Effector CD8-positive, alpha-beta T cell (primary cell): ENCODE measurements around the gene HDAC5.
"Not testable (repeated sequence)": the region's sequence is repeated elsewhere in the genome, so short reads cannot be mapped to it uniquely, and the experiment has no call there.

Experiments used
- DNase-seq: peaks from one replicate; lab custom pipeline; 2025; lab: John Stamatoyannopoulos, UW

Gene HDAC5

DNA sequence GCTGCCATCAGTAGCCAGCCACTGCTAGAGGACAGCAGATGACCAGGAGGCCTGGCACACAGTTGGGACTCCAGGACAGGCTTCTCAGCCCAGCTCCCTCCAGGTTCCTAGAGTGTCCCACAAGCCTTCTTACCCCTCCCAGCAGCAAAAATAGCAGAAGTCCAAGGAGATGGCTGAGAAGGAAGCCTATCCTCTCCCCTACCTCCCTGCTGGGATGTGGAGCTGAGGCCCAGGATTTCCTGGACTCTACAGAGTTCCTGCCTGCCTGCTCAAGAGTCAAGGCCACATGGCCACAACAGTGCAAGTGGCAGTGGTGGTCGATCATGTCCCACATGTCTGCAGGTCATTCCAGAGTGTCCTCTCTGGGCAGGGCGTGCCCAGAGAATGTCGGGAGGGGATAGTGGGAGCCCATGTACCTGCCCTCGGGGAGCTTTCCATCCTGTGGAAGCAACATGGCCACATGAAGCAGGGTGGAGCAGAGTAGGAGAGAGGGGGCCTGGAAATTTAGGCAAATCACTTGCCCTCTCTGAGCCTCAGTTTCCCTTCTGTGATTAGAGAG lies 10.6 kb upstream of the HDAC5 start:
- DNase-seq: no peak

- DNase-seq: no peak
Measured at GRCh38 chr17:44132275-44132821, 8.9 kb upstream of the HDAC5 start.

DNA sequence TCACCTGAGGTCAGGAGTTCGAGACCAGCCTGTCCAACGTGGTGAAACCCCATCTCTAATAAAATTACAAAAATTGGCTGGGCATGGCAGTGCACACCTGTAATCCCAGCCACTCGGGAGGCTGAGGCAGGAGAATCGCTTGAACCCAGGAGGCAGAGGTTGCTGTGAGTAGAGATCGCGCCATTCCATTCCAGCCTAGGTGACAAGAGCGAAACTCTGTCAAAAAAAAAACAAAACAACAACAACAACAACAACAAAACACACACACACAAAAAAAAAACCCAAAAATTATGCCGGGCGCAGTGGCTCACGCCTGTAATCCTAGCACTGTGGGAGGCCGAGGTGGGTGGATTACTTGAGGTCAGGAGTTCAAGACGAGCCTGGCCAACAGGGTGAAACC lies 7.9 kb upstream of the HDAC5 start:
- not testable (repeated sequence) for DNase-seq

GRCh38 chr17:44130693-44131349 lies 7.4 kb upstream of the HDAC5 start:
- DNase-seq: no peak

GRCh38 chr17:44128383-44128782 lies 4.9 kb upstream of the HDAC5 start:
- no peak for DNase-seq

GRCh38 chr17:44124118-44124438 lies 637 bp upstream of the HDAC5 start:
- DNase-seq: no peak

GRCh38 chr17:44122816-44123355 lies 555 bp downstream of the HDAC5 start:
- DNase-seq: no peak

DNA sequence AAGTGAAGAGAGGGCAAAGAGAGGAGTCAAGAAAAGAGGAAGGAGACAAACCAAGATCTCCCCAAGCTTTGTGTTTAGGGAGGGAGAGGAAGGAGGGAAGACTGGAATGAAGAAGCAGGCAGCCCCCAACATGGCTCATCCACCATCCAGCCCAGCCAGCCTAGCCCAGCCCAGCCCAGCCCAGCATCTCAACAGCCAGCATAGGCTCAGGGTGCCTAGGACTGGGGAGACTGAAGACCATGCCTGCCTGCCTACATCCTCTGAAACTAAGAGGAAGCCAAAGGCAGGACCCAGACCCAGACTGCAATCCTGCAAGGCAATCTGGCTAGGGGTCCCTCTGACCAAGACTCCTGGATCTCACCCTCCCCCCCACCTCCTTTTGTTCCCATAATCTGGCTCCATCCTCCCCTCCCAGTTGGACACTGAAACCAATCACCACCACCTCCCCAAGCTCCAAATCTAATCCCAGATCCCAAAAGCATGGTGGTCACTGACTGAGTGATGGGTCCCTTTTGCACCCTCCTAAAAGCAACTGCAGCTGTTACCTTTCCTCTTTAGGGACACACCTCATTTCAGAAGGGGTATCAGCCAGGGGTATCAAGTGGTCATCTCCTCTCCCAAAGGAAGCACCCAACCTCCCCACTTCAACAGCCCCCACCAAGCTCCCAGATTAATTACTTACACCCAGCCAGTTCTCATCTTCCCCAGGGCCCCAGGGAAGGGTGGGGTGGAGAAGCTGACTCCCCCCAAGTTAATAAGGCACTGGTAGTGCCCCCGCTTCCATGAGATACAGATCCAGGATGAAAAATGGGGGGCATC lies 1.2 kb downstream of the HDAC5 start:
- DNase-seq: no peak

DNA sequence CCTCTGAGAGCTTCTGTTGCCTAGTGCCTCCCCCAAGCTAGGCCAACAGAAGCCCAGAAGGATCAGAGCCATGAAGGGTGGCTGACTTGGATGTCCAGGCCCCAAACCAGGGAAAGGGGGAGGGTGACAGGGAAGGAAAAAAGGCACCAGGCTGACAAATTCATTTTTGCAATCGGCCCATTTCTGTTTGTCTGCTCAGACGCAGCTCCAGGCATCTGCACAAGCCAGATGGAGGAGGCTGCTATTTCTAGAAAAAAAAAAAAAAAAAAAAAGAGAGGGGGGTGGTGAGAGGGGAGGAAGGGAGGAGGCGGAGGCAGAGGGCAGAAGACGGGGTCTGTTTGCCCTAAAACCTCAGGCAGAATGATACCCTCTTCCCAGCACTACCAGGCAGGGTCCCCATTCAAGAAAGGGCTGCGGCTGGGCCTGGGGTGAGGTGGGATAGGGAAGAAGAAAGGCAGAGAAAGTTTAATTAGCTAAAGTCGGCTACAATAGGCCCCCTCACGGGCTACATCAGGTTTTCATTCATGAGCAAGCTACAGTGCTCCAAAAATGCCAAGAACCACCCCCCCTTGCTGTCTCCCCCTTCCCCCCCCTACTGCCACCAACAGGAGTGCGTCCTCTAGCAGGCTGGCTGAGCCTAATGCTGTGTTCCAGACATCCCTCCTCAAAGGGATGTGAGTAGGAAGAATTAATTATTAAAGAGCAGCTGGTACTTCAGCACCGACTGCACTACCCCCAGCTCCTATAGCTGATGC lies 2.4 kb downstream of the HDAC5 start:
- no peak for DNase-seq

DNA sequence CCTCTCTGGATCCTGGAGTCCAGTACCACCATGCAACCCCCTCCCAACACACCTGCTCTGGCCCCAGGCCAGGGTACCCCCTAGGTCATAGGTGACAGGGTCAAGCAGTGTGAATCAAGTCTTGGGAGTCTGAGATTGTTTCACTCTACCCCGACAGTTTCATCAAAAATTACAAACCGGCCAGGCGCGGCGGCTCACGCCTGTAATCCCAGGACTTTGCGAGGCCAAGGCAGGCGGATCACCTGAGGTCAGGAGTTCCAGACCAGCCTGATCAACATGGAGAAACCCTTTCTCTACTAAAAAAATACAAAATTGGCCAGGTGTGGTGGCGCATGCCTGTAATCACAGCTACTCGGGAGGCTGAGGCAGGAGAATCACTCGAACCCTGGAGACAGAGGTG lies 3.2 kb downstream of the HDAC5 start:
- not testable (repeated sequence) for DNase-seq

DNA sequence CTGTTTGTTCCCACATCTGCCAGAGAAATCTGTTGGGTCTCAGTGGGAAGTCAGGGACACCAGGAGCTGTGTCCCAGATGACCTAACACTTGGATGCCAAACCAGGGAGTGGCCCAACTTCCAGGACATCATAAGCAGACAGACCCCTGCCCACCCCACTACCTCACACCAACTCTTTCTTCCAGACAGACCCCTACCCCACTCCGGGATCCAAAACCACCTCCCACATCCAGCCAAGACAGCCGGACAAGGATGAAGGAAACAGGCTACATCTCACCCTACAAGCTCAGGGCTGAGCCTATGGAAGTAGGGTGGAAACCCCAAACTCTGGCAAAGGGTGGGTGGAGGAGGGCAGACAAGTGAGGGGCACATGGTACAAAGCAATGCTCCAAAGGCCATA lies 3.6 kb downstream of the HDAC5 start:
- no peak for DNase-seq

DNA sequence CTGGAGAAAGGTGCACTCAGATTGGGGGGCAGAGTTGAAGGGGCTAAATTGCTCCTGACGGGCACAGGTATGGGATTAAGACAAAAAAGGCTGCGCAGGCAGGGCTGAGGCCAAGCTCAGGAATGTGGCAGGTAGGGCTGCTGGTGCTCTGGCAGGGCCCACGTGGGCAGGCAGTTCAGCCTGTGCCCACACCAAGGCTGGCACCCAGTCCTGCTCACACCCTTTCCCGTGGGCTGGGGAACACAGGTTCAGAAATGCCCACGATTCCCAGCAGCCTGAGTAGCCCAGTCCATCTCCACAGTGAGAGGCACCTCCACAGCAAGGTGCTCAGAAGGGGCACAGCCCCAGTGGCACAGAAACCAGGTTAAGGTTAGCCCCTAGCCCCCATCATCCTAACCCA lies 4.4 kb downstream of the HDAC5 start:
- DNase-seq: no peak

- no peak for DNase-seq
Measured at GRCh38 chr17:44118427-44119050, 4.9 kb downstream of the HDAC5 start.

DNA sequence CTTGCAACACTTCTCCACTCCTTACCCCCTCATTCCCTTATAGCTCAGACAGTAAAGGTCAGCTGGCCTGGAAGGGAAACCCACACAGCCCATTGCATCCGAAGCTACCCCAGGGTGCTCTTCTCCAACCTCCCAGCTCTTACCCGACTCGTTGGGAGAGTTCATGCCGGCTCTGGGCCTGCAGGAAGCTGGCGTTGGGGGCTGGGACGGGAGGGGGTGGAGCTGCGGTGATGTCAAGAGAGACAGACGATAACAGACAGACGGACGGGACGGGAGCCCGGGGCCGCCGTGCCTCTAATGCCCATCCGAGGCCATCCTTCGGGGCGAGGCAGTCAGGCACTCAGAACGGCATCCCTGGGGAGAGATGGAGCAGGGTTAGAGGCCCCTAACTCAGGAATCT lies 6.1 kb downstream of the HDAC5 start:
- no peak for DNase-seq

- no peak for DNase-seq
Measured at GRCh38 chr17:44115585-44116415, 7.6 kb downstream of the HDAC5 start.

DNA sequence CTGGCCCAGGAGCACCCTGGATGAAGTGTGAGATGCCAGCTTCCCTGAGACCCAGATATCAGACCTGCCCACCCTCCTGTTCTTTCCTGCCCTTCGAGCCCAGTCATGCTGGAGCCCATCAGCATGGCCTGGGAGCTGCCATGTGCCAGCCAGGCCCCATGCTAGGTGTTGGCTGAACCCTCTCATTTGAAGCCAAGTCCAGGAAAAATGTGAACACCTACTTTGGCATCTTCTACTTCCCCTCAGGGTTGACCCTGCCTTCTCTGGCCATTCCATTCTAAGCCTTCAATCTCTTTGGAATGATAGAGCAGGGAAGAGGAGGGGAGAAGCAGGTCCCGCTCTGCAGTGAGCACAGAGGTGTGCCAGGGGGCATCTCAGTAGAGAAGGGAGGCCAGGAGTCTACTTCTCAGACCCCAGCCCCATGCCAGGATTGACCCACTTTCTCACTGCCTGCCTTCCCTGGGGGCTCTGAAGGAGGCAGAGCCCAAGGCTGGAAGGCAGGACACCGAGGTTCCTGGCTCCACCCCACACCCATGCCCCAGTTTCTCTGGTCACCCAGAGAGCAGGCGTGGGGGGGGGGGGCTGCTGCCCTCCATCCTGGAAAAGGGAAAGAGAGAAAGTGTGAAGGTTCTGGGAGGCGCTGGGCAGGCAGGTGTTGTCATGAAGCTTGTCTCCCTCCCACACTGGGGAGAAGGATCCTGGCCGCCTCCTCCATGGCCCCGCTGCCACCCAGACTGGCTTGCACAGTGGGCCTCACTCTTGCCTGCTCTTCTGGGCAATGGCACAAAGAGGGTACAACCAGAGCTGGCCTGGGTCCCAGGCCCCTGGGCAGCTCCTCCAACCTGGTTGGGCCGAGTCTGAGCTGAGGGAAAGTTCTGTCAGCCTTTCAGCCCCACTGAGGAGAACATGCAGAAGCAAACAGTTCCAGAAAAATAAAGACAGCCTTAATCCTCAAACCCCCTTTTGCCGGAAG lies 9.3 kb downstream of the HDAC5 start:
- DNase-seq: no peak

GRCh38 chr17:44113382-44113781 lies 10.1 kb downstream of the HDAC5 start:
- DNase-seq: no peak

DNA sequence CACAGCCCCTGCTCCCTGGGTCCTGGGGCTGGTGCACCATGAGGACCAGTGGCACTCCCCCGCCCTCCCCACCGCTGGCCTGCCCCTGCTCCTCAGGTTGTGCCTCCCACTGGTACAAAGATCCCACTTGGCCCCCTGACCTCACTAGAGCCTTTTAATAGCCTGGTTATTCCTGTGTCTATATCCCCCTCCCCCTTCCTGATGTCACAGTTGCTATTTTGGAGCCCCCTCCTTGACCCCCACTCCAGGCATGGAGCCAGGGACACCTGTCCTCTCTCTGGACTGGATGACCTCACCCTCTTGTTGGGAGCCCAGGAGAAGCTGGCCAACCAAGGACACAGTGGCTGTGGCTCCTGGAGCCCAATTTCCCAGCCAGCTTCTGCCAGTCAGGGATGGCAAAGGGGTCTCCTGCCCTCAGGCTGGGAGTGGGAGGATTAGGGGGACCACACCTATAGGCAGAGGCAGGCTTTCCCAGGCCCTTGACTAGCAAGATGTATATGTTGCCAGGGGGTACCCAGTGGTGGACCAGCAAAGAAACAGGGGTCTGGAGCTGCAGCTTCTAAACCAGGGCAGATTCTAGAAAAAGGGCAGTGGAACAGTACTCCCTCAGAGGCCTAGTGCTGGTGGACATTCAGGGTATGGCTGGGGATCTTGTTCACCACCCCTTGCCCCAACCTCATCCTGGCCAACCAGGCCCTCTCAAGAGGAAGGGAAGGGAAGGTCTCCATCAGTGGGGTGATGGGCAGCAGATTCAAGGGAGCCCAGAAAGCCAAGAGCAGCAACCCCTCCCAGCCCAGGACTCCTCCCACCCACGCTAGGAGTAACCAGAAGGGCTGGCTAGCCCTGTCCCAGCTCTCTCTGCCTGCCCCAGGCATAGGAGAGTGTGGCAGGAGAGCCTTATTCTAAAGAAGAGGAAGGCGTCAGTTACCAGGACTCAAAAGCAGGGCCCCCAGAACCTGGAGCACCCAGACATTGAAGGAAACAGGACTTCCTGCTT lies 10.9 kb downstream of the HDAC5 start:
- no peak for DNase-seq
